Kasumi-1 (cell line): Measurements from ENCODE around the gene RPS21.
A peak's percentile ranks its signal among the peaks of the same experiment; 100 is the strongest.

ENCODE experiments used
- DNase-seq, 2 experiments: peaks; one replicate each; lab custom pipeline; 2025; lab: John Stamatoyannopoulos, UW

The RPS21 gene

DNA sequence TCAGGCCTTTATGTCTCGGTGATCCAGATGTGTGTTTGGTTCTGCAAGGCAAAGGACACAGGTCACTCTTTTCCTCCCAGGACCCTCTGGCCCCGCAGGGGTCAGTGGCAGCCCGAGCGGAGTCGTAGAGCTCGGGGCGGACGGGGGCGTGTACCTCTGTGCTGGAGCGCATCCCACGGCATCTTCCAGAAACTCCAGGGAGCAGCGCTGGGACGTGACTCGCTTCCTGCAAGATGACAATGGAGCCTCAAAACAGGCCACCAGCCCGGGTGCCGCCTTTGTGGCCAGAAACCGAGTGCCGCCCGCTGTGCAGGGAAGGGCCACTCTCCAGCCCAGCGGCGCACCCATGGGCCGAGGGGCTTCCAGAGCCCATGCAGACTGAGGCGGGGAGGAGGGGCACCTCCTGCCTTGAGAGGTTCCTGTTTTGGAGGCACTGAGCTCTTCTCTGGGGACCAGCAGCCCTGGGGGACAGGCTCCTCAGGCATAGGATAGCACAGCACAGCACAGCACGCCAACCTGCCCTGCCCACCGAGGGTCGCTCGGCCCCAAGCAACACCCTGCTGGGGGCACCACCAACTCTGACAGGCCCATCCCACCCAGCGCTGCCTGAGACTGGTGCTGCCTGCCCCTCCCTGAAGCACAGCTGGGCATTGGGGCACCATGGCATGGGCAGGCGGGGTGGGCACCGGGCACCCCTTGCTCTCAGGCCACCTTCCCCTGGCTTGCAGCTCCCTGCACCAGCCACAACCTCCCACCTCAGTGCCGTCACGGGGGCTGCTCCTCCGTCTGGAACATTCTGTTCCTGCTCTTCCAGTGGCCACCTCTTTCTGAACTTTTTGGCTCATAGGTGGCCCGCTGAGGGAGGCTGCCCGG lies 9.7 kb downstream of the RPS21 start:
- no peak for DNase-seq

DNA sequence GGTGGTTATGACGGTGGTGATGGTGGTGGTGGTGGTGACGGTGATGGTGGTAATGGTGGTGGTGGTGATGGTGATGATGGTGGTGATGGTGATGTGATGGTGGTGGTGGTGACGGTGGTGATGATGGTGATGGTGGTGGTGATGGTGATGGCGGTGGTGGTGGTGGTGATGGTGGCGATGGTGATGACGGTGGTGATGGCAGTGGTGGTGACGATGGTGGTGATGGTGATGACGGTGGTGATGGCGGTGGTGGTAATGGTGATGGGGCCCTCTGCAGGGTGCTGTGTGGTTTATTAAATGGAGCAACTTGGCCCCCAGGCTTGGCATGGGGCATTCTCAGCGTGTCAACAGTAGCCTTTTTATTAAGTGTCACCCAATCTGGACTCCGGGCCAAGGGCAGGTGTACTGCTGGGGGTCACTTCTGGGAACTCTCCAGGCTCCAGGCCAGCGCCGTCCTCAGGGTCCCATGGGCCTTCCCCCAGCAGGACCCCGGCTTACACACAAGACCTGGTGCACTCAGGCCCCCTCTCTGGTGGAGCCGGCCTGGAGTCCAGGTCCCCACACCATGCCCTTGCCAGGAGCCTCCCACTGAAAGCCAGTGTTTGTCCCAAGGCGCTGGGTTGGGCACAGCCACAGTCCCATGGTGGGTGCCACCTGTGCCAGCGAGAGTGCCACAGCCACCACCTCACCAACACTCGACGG lies 11.4 kb downstream of the RPS21 start:
- no peak for DNase-seq

DNA sequence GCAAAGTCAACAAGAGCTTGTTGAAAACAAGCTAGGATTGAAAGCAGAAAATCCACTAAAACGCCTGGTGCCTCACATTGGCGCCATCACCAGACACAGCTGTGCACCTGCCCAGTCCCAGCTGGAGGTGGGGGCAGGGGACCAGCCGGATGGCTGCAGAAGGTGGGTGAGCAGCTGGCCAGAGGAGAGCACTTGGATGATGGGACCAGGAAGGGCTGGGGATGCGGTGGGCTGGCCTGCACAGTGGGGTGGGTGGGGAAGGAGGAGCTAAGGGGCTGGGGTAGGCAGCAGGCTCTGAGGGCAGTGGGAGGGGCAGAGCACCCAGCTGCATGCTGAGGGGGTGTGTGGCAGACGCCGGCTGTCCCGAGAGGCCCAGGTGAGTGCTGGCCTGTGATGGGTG lies 13.1 kb downstream of the RPS21 start:
- no peak for DNase-seq

DNA sequence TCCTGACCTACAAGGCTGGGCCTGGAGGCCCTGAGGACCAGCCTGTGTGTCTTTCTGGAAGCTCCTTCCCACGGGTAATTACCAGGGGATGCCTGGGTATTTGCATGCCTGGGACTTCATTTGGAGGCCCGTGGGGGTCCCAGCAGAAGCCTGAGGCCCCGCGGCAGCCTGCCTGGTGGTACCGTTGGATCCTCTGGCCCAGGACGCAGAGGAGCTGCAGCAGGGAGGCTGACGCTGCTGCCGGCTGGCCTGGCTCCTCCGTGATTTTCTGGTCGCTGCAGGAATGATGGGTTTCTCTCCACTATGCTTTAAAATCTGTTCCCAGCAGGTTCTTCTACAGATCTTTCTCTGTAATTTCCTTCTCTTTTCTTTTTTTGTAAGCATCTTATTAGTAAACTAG lies 13.6 kb downstream of the RPS21 start:
- DNase-seq, result no peak

DNA sequence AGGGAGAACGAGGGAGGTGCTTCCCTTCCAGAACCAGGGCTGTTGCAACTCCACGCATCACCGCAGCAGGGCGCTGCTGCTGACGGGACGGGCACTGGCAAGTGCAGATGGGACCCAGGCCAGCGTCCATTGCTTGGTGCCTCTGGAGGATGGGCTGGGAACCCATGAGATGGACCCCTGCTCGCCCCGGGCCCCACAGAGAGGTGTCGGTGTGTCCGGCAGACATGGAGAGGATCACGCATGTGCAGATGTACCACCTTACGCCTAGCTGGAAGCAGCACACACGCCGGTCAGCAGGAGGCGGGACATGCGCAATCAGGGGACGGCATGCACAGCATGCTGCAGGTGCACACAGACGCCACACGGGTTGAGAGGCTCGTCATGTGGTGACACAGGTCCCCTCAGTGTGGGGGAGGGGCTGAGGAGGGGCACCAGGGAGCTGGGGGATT lies 14.5 kb downstream of the RPS21 start:
- DNase-seq, result no peak

DNA sequence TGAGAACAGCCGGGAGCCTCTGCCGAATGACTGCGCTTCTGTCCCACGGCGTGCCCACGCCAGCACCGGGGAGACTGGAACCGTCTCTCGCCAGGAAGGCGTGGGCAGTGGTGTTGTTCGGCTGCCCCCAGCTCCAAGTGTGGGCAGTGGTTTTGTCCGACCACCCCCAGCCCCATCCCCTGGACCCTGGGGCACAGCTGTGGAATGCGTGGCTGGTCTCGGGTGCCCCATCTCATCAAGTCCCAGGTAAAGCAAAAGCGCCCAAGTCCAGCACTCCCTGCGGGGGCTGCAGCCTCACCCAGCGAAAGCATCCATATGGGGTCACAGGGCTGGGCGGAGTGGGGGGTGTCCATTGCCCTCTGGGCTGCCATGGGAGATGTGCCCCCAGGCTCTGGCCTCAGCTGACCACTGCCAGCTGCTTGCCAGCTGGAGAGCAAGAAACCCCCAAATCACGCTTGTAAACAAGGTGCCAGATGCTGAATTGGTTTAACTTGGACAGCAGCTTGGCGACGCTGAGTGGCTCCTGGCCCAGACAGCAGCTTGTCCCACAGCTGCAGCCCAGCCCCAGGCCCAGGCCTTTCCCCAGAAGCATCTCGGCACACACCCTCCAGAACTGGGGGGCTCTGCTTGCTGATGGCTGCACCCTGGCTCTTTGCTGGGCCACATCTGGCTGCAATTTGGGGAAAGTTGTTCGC lies 15.7 kb downstream of the RPS21 start:
- DNase-seq, result no peak

DNA sequence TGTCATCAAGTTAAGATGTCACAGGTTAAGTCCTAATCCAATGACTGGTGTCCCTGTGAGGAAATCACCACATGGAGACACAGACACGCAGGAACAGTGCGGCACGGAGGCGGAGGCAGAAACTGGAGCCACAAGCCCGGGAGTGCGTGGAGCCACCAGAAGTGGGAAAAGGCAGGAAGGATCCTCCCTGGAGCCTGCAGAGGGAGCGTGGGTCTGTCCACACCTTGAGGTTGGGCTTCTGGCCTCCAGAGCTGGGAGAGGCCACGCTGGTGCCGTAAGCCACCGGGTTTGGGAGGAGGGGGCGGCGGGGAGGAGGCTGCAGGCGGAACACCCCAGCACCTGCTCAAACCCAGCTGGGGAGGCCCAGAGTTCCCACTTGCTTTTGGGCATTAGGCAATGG lies 16.4 kb downstream of the RPS21 start:
- DNase-seq, result no peak

DNA sequence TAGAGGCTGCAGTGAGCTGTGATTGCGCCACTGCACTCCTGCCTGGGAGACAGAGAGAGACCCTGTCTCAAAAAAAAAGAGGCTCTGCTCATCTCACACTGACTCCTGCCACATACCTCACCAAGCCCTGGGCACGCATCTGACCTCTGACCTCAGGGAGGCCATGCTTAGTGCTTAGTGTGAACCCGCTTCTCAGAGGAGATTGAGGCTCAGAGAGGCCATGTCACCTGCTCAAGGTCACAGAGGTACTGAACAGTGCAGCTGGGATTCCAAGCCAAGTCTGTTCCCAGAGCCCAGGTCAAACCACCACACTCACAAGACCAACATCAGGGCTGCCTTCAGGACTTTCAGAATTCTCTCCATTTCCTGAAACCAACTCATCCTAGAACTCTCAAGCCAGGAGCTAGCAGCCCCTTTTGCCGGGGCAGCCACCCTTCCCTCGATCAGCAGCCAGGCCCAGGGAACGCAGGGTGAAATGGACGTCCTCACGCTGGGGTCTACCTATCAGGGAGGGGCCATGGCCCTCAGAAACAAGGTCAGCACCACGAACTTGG lies 17.3 kb downstream of the RPS21 start:
- DNase-seq, result no peak

DNA sequence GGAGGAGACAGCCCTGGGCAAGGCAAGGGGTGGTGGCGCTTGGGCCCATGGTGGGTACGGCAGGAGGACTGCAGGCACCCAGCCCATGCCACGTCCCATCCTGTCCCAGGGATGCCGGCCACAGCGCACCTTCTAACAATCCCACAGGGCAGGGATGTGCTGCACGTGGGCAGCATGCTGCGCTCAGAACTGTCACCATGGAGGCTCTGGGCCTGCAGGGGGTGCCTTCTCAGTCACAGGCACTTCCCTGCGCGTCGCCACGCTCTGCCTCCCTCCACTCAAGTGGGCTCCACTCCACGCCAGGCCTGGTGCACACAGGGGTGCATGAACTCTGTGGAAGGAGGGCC lies 17.8 kb downstream of the RPS21 start:
- no peak for DNase-seq

DNA sequence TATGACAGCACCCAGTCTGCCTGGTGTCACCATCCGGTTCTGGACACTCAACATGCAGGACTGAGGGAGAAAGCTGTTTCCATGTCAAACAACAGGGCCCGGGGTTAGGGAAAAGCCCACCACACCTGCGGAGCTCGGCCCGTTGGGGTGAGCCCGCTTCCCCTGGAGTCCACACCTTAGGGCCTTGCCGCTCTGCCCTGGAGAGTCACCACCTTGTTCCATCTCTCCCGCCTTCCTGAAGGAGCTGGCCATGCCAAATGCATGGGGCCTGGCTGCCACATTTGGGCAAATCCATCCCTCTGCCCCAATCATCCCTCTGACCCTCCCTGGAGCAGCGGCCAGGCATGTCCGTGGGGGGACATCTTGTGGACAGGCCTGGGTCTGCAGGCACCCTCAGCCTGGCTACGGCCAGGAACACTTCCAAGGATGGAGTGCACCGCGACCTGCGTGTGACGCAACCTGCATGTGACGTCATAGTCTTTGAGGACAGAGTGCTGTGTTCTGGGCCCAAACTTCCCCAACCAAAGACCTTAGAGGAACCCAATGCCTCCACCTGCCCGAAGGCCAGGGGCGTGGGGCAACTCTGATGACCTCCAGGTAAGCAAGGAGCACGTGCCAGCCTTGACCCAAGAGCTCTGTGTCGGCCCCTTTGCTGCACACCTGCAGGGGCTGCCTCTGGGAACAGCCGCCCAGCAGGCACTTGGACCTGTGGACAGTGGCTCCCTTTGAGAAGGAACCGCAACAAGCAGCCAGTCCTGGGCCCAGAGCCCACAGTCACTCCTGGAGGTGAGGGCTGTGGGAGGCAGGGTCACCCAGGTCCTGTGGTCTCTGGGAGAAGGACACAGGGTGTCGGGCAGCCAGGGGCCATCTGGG lies 18.4 kb downstream of the RPS21 start:
- no peak for DNase-seq

DNA sequence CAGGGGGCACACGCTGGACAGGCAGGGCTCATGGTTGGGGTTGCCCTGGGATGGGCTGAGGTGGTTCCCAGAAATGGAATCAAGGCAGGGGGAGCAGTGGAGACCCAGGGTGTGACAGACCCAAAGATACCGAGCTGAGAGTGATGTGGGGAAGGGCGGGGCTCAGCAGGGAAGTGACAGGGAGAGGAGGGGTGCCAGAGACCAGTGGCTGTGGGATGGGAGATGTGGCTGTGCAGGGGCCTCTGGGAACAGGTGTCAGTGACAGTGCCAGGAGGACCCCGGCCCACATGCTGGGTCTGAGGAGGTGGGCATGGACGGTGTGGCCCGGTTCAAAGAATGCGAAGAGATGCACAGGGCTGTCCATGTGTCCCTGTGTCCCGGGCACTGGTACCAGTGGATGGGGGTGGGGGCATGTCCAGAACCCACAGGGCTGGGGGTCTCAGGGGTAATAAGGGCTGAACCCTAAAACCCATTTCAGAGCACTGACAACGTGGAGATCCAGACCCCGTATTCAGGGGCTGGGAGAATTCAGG lies 19.1 kb downstream of the RPS21 start:
- no peak for DNase-seq

DNA sequence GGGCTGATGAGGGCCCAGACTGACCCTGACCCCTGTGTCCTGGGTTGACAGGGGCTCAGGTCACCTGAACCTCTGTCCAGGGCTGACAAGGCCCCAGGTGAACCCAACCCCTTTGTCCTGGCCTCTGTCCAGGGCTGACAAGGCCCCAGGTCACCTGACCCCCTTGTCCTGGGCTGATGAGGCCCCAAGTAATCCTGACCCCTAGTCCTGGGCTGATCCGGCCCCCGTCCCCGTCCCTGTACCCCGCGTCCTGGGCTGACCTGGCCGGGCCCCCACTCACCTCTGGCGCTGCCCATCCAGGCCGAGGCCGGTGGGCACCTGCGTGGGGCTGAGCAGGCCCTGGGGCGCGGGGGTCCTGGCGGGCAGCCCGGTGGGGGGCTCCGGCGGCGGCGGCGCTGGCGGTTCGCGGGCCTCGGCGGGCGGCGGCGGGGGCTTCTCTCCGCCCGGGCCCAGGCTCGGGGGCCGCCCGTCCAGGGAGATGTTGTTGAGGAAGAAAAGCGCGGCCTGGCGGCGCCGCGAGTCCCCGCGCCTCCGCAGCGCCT lies 19.8 kb downstream of the RPS21 start:
- no peak for DNase-seq

DNA sequence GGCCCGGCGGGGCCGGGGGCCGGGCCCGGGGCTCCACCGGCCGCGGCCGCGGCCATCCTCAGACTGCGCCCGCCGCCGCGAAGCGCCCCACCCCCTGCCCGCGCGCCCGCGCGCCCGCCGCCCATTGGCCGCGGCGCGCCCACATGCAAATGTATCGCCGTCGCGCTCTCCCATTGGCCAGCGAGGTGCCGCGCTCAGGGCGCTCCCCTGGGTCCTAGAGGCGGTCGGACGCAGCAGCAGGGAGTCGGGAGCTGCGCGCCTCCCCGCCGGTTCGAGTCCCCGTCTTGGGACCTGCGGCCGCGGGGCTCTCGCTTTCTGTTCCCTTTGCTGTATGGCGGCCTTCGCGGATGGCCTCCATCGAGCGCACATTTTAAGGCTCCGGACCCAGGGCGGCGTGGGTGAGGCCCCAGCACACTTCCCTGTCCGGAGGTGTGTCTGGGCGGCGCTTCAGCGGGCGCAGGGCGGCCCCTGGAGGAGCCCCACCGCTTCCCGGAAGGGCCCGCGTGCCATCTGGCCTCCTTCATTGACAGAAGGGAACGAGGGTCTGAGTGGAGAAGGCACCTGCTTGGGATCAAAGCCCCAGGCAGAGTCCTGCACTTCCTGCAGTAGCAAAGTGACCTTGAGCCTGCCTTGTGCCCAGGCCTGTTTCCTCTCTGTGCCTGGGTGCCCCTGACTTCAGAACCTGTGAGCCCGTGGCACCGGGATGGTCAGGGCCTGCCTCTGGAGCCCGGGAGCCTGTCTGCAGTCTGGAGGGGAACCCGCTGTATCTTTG lies 20.5 kb downstream of the RPS21 start, which contains the start of gene CABLES2:
Gene CABLES2, minus strand, starts transcription at position 65 of the 772 bp plus-strand sequence. Its CDS starts 9 bp downstream, at position 56.
- DNase-seq, result peak; percentile 84 to 89

DNA sequence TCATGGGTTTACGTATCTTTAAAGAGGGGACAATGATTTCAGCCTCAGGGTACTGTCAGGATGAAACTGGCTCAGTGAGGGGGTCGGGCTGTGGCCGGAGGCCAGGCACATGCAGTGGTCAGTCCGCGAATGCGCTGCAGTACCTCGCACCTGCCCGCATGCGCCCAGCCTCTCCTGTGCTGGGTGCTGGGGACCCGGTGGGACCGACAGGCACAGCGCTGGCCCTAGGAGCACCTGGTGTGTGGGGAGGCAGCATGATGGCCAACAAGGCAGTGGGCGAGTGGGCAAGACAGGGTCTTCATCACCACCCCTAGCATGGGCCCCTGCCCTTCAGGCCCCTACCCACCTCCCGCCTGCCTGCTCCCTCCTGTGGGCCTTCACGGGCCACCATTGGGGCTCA lies 21.2 kb downstream of the RPS21 start:
- DNase-seq, result no peak

DNA sequence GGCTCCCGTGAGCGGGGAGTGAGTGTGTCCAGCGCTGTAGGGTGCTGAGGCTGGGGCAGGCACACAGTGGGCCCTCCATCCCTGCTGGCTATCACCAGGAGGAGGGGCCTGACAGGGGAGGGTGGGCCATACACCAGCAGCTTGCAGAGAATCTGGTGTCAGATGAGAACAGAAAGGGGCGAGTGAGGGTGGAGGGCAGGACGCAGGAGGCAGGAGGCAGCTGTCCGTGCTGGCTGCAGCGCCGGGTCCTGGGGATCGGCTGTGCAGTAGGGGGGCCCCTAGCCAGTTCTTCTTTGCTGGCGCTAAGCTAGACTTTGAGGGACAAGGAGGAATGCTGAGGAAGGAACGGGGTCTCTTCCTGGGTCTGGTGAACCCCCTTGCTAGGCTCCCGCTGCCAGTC lies 21.7 kb downstream of the RPS21 start:
- DNase-seq, result no peak

DNA sequence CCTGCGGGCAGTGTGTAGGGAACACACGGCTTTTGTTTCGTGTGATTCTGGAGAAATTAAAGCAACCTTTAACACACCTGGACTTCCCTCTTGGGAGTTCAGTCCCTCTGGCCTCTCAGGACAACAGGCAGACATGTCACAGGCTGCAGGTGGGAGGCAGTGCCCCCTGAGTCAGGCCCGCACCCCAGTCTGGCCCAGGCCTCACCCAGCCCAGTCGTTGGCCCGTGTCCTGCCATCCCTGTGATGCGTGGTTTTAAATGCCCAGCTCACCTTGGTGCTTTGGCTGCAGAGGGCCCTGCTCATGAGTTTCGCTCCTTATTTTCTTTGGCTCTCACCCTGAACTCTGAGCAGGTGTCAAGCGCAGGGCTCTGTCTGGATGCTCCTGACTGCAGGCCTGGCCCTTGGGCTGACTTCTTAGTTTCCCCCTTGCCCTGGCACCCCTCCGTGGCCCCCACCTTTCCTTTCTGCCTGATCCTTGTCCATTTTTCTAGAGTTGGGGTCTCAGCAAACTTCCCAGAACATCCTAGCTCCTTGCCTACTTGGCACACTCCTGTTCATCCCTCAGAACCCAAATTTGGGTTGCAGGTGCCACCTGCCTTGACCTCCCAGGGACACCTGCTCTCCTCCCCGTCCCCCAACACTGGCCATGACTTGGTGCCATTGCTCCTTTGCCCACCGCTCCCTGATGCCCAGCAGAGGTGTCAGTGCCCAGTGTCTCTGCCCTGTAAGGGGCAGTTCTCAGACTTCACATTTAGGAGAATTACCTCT lies 22.4 kb downstream of the RPS21 start:
- DNase-seq, result no peak

DNA sequence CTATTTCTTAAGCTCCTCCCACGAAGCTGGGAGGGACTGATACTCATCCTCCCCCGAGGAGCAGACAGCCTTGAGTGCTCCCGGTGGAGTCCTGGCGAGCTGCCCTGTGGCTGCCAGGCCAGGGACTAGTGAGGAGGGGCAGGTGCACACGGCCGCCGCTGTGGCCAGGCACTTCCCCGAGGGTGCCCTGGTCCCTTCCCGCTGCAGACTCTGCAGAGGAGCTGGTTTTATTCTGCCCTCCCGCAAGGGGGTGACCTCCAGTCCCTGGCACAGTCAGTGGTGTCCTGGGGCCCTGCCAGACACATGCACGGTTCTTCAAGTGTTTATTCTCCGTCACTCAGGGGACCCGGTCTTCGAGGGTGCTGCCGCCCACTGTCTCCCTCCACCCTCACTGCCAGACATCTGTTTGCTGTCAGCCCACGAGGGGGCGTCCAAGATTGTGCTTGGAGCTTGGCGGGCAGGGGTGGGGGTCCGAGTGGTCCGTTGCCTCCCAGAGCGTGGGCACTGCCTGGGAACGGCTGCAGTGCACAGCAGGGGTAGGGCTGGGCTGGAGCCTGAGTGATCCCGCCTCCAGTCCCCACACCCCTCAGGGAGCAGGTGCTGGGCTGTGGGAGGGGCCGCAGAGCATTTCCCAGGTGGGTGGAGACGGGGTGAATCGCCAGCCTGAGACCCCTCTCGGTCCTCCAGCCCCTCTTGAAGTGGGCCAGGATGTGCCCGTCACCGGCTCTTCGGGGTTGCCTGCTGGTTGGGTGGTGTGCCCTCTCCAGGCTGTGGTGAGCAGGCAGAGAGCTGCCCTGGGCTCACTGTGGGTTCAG lies 23.2 kb downstream of the RPS21 start:
- DNase-seq, result peak; percentile 25 to 36

DNA sequence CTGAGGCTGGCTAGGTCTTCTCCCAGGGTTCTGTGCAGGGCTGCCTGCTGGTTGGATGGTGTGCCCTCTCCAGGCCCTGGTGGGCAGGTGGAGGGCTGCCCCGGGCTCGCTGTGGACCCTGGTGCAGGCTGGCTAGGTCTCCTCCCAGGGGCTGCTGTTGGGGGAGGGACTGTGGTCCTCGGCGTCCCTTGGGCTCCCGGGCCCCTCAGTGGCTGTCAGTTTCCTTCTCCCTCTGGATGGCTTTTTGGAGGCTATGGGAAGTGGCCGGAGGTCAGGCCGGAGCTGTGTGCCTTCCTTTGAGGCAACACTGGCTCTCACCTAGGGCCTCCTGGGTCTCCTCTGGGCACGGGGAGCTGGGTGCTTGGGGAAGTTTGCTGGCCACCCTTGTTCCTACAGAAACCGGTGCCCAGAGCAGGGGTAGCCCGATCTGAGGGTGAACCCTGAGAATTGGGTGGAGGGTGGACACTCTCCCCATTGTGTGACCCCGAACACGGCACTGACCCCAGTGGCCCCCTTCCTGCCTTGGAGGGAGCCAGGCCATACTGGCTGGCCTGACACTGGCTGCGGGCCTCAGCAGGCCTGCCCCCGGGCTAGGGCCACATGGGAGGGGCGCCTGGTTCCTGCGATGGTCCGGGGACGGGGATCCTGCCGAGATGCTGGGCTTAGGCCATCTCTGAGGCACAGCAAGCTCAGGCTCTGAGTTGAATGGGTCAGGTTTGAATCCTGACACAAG lies 24.0 kb downstream of the RPS21 start:
- DNase-seq, result no peak
